Measurements from ENCODE around the gene FAM110C.
"Not testable (repeated sequence)": the region's sequence is repeated elsewhere in the genome, so short reads cannot be mapped to it uniquely, and the experiment has no call there.

FAM110C gene

DNA sequence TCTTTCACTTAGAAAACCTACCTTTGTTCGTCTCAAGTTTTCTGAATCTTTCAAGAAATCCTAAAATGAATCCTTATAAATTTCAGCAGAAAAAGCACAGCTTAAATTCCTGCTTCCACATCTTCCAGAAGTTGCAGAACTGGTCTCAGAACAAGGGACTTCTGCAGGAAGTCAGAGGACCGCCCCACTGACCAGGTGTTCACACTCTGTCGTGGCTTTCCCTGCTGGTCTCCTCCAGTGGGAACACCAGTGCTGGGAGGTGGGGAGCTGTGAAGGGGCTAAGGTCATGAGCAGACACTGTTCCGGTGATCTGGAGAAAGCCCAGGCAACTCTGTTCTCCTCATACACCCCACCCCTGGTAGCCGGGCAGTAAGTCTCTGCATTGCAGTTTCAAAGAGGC, 3.5 kb downstream of the FAM110C start:
- no peak for DNase-seq

DNA sequence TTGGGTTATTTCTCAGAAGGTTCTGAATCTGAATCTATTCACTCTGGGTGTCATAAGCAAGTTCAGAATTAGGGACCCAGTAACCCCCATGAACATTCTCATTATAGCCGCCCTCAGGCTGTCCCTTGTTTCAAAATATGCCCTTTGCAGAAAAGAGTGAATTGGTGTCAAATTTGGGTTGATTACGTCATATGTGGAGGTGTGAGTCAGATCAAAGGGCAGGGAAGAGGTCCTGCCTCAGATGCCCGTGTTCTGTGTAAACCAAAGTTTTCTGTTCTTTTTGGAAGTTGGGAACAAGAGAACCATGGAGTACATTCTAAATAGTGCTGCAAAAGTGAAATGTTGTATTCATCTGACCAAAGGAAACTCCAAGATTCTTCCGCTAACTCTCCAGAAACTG, 5.8 kb downstream of the FAM110C start:
- DNase-seq: no peak

- DNase-seq: no peak
Measured at GRCh38 chr2:38155-38554, 8.2 kb downstream of the FAM110C start.

DNA sequence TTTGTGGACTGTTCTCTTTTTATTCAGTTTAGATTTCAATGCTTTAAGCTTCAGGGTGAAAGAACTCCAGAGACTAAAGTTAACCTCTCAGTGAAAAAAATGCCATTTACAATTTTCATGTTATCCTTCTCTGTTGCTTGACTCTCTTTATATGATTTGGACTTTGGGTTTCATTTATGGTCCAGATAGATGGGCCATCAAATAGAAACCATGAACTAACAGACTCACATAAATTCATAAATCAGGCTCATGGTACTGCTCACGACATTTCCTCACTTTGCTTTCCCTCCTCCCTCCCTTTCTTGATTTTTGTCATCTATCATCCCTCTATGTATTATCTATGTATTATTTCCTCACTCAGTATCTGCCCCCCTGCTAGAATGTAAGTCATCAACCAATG, 10.0 kb downstream of the FAM110C start:
- DNase-seq: no peak

- DNase-seq: no peak
Measured at GRCh38 chr2:35852-36251, 10.5 kb downstream of the FAM110C start.

GRCh38 chr2:33620-34019, 12.7 kb downstream of the FAM110C start:
- no peak for DNase-seq

DNA sequence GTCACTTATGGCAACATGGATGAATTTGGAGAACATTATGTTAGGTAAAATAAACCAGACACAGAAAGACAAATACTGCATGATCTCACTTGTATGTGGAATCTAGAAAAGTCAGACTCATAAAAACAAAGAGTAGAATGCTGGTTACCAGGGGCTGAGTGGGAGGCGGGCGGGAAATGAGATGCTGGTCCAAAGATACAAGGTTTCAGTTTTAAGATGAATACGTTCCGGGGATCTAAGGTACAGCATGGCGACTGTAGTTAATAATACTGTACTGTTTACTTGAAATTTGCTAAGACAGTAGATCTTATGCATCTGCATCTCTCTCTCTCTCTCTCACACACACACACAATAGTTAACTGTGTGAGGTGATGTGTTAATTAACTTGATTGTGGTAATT, 14.2 kb downstream of the FAM110C start:
- DNase-seq: no peak

- no peak for DNase-seq
Measured at GRCh38 chr2:29253-29652, 17.1 kb downstream of the FAM110C start.

DNA sequence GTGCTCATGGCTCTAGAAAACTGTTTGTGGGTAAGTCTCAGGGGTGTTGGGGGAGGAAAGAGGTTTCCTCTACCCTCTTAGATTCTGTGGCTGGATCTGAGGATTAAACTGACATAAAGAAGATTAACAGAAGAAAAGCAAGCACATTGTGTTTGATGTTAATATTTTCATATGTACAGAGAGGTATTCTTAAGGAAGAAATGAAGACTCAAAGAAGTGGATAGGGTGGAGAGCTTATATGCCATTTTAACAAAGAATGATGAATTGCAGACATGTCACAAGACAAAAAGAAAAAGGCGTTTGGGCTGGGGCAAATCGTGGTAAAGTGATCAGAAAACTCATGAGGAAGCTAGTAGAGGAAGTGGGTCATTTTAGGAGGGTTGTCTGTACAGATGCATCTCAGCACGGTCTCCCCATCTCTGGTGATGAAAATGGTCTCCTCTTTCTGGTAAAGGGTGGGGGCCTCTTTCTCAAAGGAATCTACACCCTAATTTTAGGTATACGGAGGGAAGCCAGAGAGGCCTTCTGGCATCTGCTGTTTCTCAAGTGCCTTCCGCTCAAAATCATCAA, 17.8 kb downstream of the FAM110C start:
- no peak for DNase-seq

DNA sequence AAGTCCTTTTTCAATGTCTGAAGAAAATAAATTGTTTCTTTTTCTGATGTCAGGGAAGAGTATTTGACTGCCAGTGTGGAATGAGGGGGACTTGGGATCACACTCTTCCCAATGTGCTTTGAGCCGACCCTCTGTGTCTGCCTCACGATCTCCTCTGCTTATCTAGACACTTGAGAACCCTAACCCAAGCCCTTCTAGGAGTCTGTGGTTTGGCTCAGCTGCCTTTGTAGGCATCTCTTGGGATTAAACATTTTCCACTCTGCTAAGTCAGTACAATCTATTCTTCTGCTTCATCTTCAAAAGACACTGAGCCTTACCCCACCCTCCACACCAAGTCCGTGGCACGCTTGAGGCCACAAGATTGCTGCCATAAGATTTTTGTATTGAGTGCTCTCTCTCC, 19.4 kb downstream of the FAM110C start:
- no peak for DNase-seq

DNA sequence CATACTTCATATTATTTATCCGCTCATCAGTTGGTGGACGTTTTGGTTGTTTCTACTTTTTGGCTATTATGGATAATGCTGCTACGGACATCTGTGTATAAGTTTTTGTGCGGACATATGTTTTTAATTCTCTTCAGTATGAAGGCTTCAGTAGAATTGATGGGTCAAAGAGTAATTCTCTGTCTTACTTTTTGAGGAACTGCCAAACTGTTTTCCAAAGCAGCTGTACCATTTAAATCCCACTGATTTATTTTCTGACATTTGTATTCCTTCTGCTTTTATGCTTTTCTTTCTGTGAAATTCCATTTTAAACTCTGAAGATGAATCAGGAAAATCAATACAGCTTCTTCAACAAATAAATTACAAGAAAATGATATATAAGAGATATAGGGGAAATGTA, 20.8 kb downstream of the FAM110C start:
- DNase-seq: no peak

DNA sequence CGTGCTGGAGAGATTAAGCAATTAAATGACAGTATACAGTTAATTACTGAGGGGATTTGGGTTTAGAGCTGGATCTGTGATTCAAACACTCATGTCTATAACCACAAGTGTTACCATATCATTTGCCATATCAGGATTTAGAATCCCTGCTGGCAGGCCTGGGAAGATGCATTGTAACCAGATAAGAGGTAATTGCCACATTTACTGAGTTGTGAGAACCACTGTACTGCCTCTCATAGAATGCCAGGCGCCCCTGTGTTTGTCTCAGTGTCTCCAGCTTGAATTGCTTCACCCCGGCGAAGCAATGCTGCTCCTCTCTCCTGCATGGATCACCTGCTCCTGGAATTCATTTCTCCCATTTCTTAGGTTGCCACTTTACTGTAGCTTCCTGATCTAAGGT, 21.7 kb downstream of the FAM110C start:
- DNase-seq: not testable (repeated sequence)

- no peak for DNase-seq
Measured at GRCh38 chr2:24107-24506, 22.2 kb downstream of the FAM110C start.

GRCh38 chr2:23283-23682, 23.0 kb downstream of the FAM110C start:
- DNase-seq: no peak

DNA sequence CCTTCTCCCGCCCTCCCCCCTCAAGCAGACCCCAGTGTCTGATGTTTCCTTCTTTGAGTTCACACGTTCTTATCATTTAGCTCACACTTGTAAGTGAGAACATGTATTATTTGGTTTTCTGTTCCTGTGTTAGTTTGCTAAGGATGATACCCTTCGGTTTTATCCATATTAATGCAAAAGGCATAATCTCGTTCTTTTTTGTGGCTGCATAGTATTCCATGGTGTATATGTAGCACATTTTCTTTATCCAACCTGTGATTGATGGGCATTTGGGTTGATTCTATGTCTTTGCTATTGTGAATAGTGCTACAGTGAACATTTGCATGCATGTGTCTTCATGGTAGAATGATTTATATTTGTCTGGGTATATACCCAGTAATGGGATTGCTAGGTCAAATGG, 24.1 kb downstream of the FAM110C start:
- not testable (repeated sequence) for DNase-seq

- not testable (repeated sequence) for DNase-seq
Measured at GRCh38 chr2:20259-20658, 26.0 kb downstream of the FAM110C start.

GRCh38 chr2:19505-19904, 26.8 kb downstream of the FAM110C start:
- no peak for DNase-seq

DNA sequence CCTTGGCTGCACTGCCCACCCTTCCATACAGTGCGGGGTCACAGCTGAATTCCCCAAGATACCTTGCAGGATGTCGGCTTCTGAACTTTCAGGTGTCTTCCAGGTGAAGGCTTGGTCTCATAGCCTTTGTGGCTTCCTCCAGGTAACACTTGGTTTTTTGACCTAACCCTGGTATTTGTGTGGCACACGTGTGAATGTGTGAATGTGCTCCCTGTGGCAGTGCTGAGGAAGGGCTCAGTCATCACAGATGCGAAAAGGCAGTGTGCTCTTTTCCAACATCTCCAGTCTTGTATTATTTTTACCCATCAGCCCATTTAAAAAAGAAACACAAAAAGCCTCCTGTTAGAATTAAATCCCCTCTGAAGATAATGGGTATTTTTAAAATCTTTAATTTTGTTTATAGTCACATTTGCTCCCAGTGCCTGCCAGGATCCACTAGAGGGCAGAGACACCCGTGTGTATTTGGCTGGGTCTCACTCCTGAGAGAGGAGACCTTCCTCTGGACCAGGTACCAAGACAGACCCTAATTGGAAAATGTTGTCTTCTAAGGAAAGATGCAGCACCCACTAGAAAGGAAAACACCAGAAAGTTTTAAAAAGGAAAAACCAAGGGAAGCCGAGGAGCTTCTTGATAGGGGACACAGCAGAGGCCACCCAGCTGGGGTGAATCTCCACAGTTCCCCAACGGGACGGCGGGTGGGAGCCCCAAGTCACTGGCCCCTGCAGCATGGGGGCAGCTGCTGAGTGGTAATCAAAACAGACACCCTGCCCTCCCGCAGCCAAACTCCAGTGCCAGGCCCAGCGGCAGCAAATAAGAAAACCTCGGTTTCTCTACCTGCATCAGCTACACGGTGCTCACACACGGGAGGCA, 27.7 kb downstream of the FAM110C start:
- no peak for DNase-seq

DNA sequence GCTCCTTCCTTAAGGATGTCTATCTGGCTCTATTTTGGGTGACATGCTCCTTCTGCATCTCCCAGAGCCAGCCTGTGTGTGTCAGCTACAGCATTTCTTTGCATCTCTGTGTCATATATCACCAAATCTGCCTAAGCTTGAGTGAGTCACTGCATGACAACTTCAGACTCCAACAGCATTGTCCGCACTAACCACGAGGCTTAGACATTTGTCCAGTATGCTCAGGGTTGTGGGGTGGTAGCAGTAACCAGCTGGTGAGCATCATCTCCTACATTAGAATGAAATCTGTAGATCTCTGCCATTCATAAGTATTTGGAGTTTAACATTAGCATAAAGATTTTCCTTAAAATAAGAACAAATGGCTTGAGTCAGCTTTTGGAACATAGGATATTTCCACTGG, 30.4 kb downstream of the FAM110C start:
- not testable (repeated sequence) for DNase-seq

DNA sequence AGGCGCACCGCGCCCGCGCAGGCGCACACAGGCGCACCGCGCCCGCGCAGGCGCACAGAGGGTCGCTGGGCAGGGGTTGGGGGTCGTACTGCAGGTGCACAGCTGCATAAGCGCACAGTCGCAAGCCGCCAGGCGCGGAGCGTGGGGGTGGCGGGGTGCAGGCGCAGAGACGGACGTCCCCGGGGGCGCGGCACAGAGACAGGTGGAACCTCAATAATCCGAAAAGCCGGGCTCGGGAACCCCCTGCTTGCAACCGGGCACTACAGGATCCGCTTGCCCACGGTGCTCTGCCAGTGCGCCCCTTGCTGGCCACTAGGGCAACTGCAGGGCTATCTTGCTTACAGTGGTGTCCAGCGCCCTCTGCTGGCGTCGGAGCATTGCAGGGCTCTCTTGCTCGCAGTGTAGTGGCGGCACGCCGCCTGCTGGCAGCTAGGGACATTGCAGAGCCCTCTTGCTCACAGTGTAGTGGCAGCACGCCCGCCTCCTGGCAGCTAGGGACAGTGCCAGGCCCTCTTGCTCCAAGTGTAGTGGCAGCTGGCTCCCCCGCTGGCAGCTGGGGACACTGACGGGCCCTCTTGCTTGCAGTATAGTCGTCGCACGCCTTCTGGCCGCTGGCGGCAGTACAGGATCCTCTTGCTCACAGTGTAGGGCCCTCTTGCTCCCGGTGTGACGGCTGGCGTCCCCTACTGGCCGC, 34.9 kb downstream of the FAM110C start:
- DNase-seq: no peak

DNA sequence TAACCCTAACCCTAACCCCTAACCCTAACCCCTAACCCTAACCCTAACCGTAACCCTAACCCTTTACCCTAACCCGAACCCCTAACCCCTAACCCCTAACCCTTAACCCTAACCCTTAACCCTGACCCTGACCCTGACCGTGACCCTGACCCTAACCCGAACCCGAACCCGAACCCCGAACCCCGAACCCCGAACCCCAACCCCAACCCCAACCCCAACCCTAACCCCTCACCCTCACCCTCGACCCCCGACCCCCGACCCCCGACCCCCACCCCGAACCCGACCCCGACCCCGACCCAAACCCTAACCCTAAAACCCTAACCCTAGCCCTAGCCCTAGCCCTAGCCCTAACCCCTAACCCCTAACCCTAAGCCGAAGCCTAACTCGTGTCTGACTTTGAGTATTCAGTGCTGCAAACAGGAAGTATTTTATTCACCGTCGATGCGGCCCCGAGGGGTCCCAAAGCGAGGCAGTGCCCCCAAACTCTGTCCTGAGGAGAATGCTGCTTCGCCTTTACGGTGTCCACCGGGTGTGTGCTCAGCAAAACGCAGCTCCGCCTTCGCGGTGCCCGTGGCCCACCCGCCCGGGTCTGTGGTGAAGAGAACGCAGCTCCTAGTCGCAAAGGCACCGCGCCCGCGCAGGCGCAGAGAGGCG, 36.0 kb downstream of the FAM110C start:
- no peak for DNase-seq
